H1 (cell line): ENCODE measurements around the gene CHRDL1. TPM values are rescaled to one million over a fixed set of nuclear protein-coding genes. Genes with fewer than 3 reads are reported as not detected.
A peak's percentile ranks its signal among the peaks of the same experiment; 100 is the strongest.

Experiments used
- ASH2L ChIP-seq: fragments of 200-600, 300-600 bp; sonication (generic); IDR thresholded peaks from one replicate; pipeline ENCODE4 v1.7.1; 2017; ENCODE audit warnings: low read length
- BRCA1 ChIP-seq: IDR thresholded peaks from 2 replicates; pipeline ENCODE4 v1.6.1; 2012; ENCODE audit warnings: low read depth, low read length, improper control_type of control experiment
- CBX5 ChIP-seq: fragments of 300-800, 300-1000 bp; sonication (generic); IDR thresholded peaks from 2 replicates; pipeline ENCODE4 v1.7.1; 2016; ENCODE audit warnings: antibody characterized with exemption, low read length, low read depth
- CBX8 ChIP-seq: fragments of 300-800, 300-1000 bp; sonication (generic); IDR thresholded peaks from 2 replicates; pipeline ENCODE4 v1.7.1; 2016; ENCODE audit warnings: low read depth, low read length, borderline replicate concordance
- CEBPB ChIP-seq: IDR thresholded peaks from 2 replicates; pipeline ENCODE4 v1.6.1; 2012; ENCODE audit warnings: low read depth, low read length
- E2F6 ChIP-seq: IDR thresholded peaks from 2 replicates; pipeline ENCODE4 v1.6.1; 2012; ENCODE audit warnings: inconsistent platforms
- EP300 ChIP-seq, 2 experiments: IDR thresholded peaks; 1 replicate in 1 of 2; 2 replicates in 1 of 2; pipeline ENCODE4 v1.6.1; 2011 to 2012; ENCODE audit warnings: low read depth in 2 of 2, low read length in 2 of 2, mild to moderate bottlenecking in 2 of 2, borderline replicate concordance in 1 of 2, inconsistent platforms in 1 of 2, moderate library complexity in 1 of 2
- EZH2 ChIP-seq: fragments of 200-600 bp; sonication (generic); IDR thresholded peaks from 2 replicates; pipeline ENCODE4 v1.7.1; 2012; ENCODE audit warnings: low read depth, mild to moderate bottlenecking, moderate library complexity, low read length, inconsistent platforms; ENCODE audit not compliant: severe bottlenecking
- JUND ChIP-seq: IDR thresholded peaks from 2 replicates; pipeline ENCODE4 v1.6.1; 2011; ENCODE audit warnings: mild to moderate bottlenecking, improper control_type of control experiment, low read length
- KDM1A ChIP-seq: fragments of 200-600, 300-600 bp; sonication (generic); IDR thresholded peaks from 2 replicates; pipeline ENCODE4 v1.7.1; 2016; ENCODE audit warnings: mild to moderate bottlenecking, low read length, borderline replicate concordance
- MAX ChIP-seq: IDR thresholded peaks from 2 replicates; pipeline ENCODE4 v1.6.1; 2012; ENCODE audit warnings: inconsistent platforms
- NRF1 ChIP-seq: IDR thresholded peaks from 2 replicates; pipeline ENCODE4 v1.6.1; 2011; ENCODE audit warnings: mild to moderate bottlenecking, low read depth, low read length, improper control_type of control experiment
- SIX5 ChIP-seq: IDR thresholded peaks from 2 replicates; pipeline ENCODE4 v1.6.1; 2011; ENCODE audit warnings: mild to moderate bottlenecking, low read depth, low read length
- polyA plus RNA-seq, 7 experiments: library from polyadenylated mRNA; depleted of rRNA in 3 of 7; stranded (reverse) in 5 of 7; unstranded in 2 of 7; fragments of >200 nt in 5 of 7; fragments of 200-250 nt in 2 of 7; gene quantifications; 1 replicate in 5 of 7; 2 replicates in 1 of 7; 4 replicates in 1 of 7; pipeline versions ENCODE4 v1.2.1 to v1.2.3, GENCODE V29; 2011 to 2013; ENCODE audit warnings: missing spikeins in 2 of 7, mixed read lengths in 2 of 7
- total RNA-seq: library from RNA; stranded (reverse); fragmentation: NEBNext Ultra II Directional; extraction: Animal tissue kit (Norgen Biotek cat#: 25700); gene quantifications from 2 replicates; pipeline ENCODE4 v1.2.1, GENCODE V29; 2021

CHRDL1 gene
- total and polyA plus RNA-seq, 2 of the 8 experiments (the other 6 are each of a cell fraction or from before 2014, with no cell fraction given) = 5.6 to 15.6 TPM

DNA sequence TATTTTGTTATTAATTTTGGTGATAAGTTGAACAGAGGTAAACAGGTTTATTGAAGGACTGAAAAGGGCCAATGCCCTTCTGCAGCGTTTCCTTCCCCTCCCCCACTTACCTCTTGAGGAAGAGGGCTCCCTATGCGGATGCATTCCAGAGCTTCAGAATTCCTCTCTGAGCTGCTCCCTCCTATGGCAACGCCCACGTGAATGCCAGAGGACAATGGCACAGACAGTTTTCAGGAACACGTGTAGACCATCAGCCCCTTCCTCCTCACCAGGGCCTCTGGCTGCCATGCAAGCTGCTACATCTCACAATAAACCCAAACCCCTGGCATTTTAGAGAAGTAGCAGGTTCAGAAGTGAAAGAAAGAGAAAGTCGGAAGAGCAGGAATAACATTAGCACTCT lies 127.9 kb downstream of the CHRDL1 start (continued):
- TF ChIP-seq BRCA1 (no peak), ASH2L (peak; percentile 53), MAX (peak; percentile 96), CBX8 (no peak), EZH2 (no peak), SIX5 (no peak), CBX5 (no peak), E2F6 (peak; percentile 74), NRF1 (no peak), EP300 (IDR thresholded peaks at IDR 0.05; ENCODE audit: borderline replicate concordance in 1 of 2, low read depth in 2 of 2, low read length in 2 of 2) (peak in 1 of 2 experiments; percentile 61; a peak in 1 of 3 replicates), JUND (no peak), CEBPB (no peak), KDM1A (no peak)
